ENCODE results near the gene SERPINB13.

DNA sequence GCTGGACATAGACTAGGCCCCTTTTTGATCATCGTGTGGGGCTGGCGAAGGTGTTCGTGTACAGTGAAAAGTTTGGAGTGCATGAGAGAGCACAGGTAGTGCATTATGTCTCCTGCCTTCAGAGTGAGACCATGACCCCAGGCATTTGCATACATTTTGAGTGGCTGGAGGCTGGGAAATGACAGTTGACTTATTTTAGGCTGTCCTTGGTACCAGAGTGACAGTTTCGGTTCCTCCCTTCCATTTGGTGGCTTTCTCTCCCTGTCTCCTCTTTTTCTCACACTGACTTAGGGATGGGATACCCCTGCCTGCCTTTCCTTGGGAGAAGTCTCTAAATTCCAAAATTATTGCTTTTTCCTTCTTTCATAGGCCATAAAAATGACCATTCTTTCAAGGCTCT is 24.9 kb upstream of the SERPINB13 start:
- TF ChIP-seq, protein P1, sequence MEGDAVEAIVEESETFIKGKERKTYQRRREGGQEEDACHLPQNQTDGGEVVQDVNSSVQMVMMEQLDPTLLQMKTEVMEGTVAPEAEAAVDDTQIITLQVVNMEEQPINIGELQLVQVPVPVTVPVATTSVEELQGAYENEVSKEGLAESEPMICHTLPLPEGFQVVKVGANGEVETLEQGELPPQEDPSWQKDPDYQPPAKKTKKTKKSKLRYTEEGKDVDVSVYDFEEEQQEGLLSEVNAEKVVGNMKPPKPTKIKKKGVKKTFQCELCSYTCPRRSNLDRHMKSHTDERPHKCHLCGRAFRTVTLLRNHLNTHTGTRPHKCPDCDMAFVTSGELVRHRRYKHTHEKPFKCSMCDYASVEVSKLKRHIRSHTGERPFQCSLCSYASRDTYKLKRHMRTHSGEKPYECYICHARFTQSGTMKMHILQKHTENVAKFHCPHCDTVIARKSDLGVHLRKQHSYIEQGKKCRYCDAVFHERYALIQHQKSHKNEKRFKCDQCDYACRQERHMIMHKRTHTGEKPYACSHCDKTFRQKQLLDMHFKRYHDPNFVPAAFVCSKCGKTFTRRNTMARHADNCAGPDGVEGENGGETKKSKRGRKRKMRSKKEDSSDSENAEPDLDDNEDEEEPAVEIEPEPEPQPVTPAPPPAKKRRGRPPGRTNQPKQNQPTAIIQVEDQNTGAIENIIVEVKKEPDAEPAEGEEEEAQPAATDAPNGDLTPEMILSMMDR (IDR thresholded peaks at IDR 0.05), result no peak
- TF ChIP-seq POLR2A (IDR thresholded peaks at IDR 0.05) (no peak), POLR2AphosphoS5 (IDR thresholded peaks at IDR 0.05) (no peak)
